ENCODE data around the gene FCHO2.
"Not testable (repeated sequence)": the region's sequence is repeated elsewhere in the genome, so short reads cannot be mapped to it uniquely, and the experiment has no call there.

FCHO2 gene

GRCh38 chr5:72956324-72957140 is 691 bp downstream of the FCHO2 start:
- DNase-seq: peak; percentile 36

DNA sequence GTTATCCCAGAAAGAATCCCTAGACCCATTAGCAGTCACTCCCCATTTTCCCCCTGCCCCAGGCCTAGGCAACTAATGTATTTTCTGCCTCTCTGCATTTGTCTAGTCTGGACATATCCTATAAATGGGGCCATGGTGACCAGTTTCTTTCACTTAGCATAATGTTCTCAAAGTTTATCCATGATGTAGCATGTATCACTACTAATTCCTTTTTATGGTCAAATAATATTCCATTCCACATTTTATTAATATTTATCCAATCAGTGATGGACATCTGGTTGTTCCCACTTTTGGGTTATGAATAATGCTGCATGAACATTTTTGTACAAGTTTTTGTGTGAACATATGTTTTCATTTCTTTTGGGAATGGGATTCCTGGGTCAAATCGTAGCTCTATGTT is 1.5 kb downstream of the FCHO2 start:
- no peak for DNase-seq

DNA sequence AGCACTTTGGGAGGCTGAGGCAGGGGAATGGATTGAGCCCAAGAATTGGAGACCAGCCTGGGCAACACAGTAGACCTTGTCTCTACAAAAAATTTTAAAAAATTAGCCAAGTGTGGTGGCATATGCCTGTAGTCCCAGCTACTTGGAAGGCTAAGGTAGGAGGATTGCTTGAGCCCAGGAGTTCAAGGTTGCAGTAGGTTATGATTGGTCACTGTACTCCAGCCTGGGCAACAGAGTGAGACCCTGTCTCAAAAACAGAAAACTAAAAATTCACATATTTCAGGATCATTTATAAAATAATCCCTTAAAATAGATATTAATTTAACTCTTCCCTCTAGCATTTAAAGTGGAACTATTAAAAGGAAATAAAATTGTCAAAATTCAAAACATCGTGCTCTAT is 3.4 kb downstream of the FCHO2 start:
- no peak for DNase-seq

GRCh38 chr5:72974481-72974880 is 18.6 kb downstream of the FCHO2 start:
- not testable (repeated sequence) for DNase-seq

GRCh38 chr5:72976810-72977209 is 21.0 kb downstream of the FCHO2 start:
- DNase-seq: not testable (repeated sequence)

GRCh38 chr5:72985719-72986118 is 29.9 kb downstream of the FCHO2 start:
- no peak for DNase-seq

- no peak for DNase-seq
Observed at GRCh38 chr5:72988769-72989168, 32.9 kb downstream of the FCHO2 start.

DNA sequence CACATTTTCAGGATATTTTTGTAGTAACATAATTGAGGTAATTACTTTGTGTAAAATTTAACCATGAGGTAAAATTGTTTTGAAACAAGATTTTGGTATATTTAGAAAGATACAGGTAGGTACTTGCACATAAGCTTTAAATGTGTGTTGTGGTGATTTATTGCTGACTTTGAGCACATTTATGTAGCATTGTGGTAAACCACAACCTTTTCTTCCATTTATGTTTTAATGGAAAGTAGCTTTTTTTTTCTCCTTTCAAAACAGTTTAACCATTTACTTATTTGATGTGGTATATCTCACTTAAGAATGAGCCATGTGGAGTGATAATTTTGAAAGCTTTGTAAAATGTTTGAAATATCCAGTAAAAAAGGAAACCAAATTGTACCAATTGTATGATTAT is 35.6 kb downstream of the FCHO2 start:
- no peak for DNase-seq

DNA sequence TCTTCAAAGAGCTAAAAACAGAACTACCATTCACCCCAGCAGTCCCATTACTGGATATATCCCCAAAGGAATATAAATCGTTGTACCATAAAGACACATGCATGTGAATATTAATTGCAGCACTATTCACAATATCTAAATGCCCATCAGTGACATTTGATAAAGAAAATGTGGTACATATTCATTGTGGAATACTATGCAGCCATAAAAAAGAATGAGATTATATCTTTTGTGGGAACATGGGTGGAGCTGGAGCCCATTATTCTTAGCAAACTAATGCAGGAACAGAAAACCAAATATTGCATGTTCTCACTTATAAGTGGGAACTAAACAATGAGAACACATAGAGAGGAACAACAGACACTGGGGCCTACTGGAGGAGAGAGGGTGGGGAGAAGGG is 38.7 kb downstream of the FCHO2 start:
- no peak for DNase-seq

DNA sequence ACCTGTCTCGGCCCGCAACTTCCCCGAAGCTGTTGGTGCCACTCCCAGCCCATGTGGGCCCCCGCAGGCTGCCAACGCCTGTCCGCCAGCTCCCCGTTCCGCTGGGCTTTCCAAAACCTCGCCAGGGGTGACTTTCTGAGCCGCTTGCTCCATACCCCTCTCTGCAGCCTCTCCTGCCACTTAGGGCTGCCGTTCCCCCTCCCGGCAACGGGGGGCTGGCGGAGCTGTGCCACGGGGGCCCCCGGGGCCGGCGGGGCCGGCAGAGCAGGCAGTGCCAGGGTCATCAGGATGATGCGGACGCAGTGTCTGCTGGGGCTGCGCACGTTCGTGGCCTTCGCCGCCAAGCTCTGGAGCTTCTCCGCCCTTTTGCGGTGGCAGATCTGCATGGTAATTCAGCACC is 40.8 kb downstream of the FCHO2 start:
- DNase-seq: no peak

DNA sequence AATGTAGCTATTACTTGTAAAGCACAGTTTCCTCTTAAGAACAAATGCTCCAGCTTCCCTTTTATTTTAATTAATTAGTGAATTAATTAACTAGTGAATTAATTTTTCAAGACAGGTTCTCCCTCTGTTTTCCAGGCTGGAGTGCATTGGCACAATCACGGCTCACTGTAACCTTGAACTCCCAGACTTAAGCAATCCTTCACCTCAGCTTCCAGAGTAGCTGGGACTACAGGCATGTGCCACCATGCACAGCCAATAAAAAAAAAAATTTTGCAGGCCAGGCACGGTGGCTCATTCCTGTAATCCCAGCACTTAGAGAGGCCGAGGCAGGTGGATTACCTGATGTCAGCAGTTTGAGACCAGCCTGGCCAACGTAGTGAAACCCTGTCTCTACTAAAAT is 44.1 kb downstream of the FCHO2 start:
- no peak for DNase-seq

DNA sequence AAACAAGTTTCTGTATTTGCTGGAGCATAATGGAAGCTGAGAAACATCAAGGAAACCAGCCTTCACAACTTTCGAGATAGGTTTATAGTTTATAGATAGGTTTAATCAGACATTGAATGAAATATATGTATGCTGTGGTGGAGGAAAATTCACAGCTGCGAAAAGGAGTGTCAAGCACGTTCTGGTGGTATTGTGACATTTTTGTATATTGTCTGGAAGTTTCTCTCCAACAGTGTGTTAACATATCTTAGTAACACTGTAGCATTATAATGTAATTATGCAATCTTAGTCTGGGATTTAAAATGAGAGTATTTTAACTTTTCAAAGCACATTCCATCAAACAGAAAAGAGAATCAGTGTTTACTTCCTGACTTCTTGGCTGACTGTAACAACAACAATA is 50.0 kb downstream of the FCHO2 start:
- DNase-seq: no peak

GRCh38 chr5:73007051-73007450 is 51.2 kb downstream of the FCHO2 start:
- no peak for DNase-seq

DNA sequence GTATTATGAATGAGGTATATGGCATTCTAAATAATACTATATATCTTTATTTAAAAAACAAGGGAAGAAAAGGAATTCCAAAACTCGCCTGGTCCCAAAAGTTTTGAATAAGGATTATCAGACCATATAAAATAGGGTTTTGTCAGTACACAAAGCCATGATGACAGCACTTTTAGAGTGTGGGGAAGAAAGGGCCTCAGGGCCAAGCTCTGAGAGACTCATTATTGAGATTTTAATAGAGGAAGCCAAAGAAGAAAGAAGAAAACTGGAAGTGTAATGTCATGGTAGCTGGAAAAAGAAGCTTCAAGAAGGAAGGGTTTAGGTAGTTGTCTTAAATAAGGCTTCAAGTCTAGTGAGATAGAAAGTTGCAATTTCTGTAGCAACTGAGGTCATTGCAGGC is 53.0 kb downstream of the FCHO2 start:
- no peak for DNase-seq

DNA sequence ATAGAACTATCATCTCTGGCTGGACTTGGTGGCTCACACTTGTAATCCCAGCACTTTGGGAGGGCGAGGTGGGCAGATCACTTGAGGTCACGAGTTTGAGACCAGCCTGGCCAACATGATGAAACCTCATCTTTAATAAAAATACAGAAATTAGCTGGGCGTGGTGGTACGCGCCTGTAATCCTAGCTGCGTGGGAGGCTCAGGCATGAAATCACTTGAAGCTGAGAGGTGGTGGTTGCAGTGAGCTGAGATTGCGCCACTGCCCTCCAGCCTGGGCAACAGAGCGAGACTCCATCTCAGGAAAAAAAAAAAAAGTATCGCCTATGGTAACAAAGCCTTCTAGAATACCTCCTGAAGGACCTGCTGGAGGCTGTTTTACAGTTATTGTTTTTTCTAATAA is 55.8 kb downstream of the FCHO2 start:
- not testable (repeated sequence) for DNase-seq

- DNase-seq: no peak
Observed at GRCh38 chr5:73018892-73019291, 63.1 kb downstream of the FCHO2 start.

DNA sequence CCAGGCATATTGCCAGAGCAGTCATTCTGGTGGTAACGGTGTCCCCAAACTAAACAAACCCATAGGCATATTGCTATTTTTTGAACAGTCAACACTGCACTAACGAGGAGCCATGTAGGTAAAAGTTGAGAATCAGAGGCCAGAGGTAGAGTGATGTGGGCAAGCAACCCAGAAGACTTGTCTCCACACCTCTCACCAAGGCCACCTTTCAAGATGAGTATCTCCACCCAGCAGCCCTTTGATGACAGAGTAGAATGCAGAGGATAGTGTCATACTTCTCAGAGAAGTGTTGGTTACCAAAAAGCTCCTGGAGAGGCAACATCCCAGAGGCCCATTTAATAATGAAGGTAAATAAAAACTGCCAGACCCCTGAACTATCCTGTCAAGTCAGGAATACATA is 63.9 kb downstream of the FCHO2 start:
- DNase-seq: no peak

- DNase-seq: no peak
Observed at GRCh38 chr5:73022471-73023169, 66.8 kb downstream of the FCHO2 start.

GRCh38 chr5:73024946-73025544 is 69.2 kb downstream of the FCHO2 start:
- DNase-seq: not testable (repeated sequence)

DNA sequence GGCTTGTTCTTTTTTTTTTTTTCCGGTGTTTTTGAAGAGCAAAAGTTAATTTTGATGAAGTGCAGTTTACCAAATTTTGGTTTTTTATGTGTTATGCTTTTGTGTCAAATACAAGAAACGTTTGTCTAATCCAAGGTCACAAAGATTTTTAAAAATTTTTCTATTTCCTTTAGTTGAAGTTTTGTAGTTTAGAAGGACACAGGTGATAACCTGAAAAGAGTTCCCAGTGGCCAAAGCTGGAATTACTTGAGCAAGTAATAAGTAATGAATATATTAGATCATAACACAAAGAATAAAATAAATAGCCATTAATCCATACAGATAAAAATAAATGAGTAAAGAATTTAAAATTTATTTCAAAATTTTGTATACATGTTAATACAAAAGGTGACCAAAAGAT is 71.5 kb downstream of the FCHO2 start:
- no peak for DNase-seq

DNA sequence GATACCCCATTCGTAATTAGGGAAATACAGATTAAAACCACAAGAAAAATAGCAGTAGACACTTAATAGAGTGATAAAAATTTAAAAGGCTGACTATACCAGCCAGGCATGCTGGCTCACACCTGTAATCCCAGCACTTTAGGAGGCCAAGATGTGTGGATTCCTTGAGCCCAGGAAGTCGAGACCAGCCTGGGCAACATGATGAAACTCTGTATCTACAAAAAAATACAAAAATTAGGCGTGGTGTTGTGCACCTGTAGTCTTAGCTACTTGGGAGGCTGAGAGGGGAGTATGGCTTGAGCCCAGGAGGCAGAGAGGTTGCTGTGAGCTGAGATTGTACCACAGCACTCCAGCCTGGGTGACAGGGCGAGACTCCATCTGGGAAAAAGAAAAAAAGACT is 72.0 kb downstream of the FCHO2 start:
- DNase-seq: no peak

DNA sequence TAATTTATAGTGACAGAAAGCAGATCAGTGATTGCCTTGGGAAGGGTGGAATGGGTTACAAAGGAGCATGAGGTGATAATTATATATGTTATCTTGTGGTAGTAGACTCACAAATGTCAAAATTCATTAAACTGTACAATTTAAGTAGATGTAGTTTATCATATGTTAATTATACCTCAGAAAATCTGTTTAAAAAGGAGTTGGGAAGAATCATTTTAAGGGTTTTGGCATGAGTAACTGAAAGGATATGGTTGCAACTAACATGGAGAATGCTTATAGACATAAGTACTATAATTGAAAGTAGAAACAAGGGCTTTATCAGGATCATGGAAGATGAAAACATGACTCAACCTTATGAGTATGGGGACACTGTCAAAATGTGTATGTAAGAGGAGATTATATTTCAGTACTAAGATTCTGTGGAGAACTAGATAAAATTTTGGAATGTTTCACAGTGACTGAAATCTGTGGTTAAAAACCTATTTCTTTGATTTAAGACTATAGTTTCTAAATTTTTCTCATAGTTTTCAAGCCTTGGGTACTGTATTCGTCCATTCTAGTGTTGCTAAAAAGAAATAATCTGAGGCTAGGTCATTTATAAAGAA is 73.3 kb downstream of the FCHO2 start:
- no peak for DNase-seq

DNA sequence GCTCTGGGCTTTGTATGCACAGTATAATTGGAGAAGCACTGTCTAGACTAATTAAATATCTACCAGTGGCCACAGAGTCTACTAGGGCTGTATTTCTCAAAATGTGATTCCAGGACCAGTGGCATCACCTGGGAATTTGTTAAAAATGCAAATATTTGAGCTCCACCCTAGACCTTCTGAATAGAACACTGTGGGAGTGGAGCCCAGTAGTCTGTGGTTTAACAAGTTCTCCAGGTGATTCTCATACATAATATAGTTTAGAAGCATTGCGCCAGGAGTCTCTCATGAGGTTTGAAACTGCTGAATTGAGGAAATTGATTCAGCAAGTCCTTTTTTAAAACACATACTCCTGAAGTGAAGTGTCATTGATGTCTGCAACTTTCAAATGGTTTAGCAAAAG is 74.7 kb downstream of the FCHO2 start:
- DNase-seq: no peak

DNA sequence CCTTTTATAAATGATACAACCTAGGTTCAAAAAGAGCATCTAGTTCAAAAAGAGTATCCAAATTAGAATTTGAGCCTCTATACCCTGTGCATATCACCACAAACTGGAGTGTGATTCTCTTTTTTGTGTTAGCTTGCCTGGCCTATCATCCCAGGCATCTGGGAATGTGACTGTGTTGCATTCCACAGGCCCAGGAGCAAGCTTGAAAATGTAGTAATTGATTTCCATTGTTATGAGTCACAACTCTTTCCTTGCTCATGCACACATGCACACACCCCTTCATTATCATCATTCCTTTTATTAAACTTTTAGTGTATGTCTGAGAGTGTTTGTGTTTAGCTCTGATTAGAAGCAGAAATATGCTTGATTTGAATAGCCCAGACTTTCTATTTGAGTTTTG is 75.2 kb downstream of the FCHO2 start:
- no peak for DNase-seq
